GM12892 (cell line): ENCODE results near the gene PIK3C2G.

Experiments used
- POLR2A ChIP-seq: IDR thresholded peaks from 2 replicates; pipeline ENCODE4 v1.6.1; 2011; ENCODE audit warnings: low read depth, low read length, control low read depth
- POLR2AphosphoS5 ChIP-seq: IDR thresholded peaks from 2 replicates; pipeline ENCODE4 v1.6.1; 2011; ENCODE audit warnings: low read depth, low read length, control low read depth

DNA sequence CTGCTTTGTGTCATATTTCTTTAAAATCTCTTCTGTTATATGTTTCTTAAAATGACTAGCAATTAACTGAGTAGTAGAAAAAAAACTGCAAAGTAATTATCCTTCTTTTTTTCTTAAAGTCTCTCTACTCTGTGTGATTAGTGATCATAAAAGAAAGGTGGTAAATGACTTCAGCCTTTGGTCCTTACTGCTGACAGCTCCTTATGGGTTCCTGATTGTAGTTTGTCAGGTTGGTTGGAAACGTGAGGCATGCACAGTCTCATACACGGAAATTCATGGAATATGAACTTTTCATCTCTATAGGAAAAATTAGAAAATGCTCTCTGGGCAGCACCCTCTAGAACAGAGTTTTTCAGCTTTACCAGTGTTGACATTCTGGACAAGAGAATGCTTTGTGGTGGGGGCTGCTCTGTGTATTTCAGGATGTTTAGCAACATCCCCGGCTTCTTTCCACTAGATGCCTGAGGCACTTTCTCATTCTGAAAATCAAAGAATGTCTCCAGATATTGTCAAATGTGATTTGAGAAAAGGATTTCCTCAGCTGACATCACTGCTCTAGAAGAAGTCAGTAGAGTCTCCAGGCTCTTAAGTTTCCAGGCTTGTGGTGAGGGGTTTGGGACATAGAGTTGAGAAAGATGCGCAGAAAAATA is 121.0 kb downstream of the PIK3C2G start:
- TF ChIP-seq POLR2A (no peak), POLR2AphosphoS5 (no peak)
